IMR-90 (cell line): ENCODE results near the gene PTPRCAP. TPM values are rescaled to one million over a fixed set of nuclear protein-coding genes. Genes with fewer than 3 reads are reported as not detected.
A peak's percentile ranks its signal among the peaks of the same experiment; 100 is the strongest.

Experiments used
- ATAC-seq: fragments of 200-7000 bp; cut with Tn5 transposase; 2 replicates; pipeline ENCODE4 v1.9.1; 2020; ENCODE audit warnings: low read depth, mild to moderate bottlenecking, moderate library complexity
- BruUV-seq: library from RNA; stranded (reverse); fragments of 400-500 nt; replicated peaks from 2 replicates; lab custom pipeline; 2021; lab: Mats Ljungman, UMichigan
- CTCF ChIA-PET: fragments of 300-600 bp; formaldehyde crosslinking; extraction: SDS; loops from one replicate; lab custom pipeline; 2021; ENCODE audit warnings: antibody characterized with exemption; lab: Yijun Ruan, JAX
- POLR2A ChIA-PET: fragments of 300-600 bp; sonication (Branson Sonifier 250); formaldehyde crosslinking; loops from one replicate; lab custom pipeline; 2022; ENCODE audit warnings: antibody characterized with exemption; ENCODE audit not compliant: unreplicated experiment; lab: Charles Lee
- DNase-seq: peaks from one replicate; pipeline ENCODE4 v3.0.0; 2013
- H2AFZ ChIP-seq: replicated peaks from 2 replicates; pipeline ENCODE3; 2013; ENCODE audit warnings: low read length, mild to moderate bottlenecking; ENCODE audit not compliant: poor library complexity
- H2AK5ac ChIP-seq: 2 replicates; pipeline ENCODE4 v1.6.1; 2013; ENCODE audit warnings: low read depth, low read length, inconsistent platforms
- H2AK9ac ChIP-seq: replicated peaks from 2 replicates; pipeline ENCODE3; 2013; ENCODE audit warnings: mild to moderate bottlenecking, low read depth, low read length, moderate library complexity; ENCODE audit not compliant: poor library complexity
- H2BK120ac ChIP-seq: 2 replicates; pipeline ENCODE4 v1.6.1; 2013; ENCODE audit warnings: low read depth, low read length, inconsistent platforms
- H2BK15ac ChIP-seq: 3 replicates; pipeline ENCODE4 v1.6.1; 2013; ENCODE audit warnings: low read depth, low read length, inconsistent platforms
- H2BK20ac ChIP-seq: 2 replicates; pipeline ENCODE4 v1.6.1; 2013; ENCODE audit warnings: low read depth, mild to moderate bottlenecking, inconsistent platforms, low read length, moderate library complexity
- H2BK5ac ChIP-seq: 2 replicates; pipeline ENCODE4 v1.6.1; 2013; ENCODE audit warnings: mild to moderate bottlenecking, low read depth, low read length, inconsistent platforms; ENCODE audit not compliant: poor library complexity, severe bottlenecking
- H3K14ac ChIP-seq: replicated peaks from 2 replicates; pipeline ENCODE4 v1.6.1; 2013; ENCODE audit warnings: low read depth, low read length, inconsistent platforms
- H3K18ac ChIP-seq: 2 replicates; pipeline ENCODE4 v1.6.1; 2013; ENCODE audit warnings: low read depth, low read length, control low read depth
- H3K23ac ChIP-seq: 2 replicates; pipeline ENCODE4 v1.6.1; 2013; ENCODE audit warnings: low read depth, low read length, inconsistent platforms
- H3K27ac ChIP-seq: 2 replicates; pipeline ENCODE4 v1.5.1; 2013; ENCODE audit warnings: mild to moderate bottlenecking, control low read depth, low read length; ENCODE audit not compliant: insufficient read depth
- H3K27me3 ChIP-seq: 2 replicates; pipeline ENCODE4 v1.6.1; 2013; ENCODE audit warnings: low read length; ENCODE audit not compliant: control insufficient read depth, insufficient read depth
- H3K36me3 ChIP-seq: 2 replicates; pipeline ENCODE4 v1.6.1; 2013; ENCODE audit warnings: low read length, mixed read lengths; ENCODE audit not compliant: control insufficient read depth, insufficient read depth
- H3K4ac ChIP-seq: 2 replicates; pipeline ENCODE4 v1.6.1; 2013; ENCODE audit warnings: low read depth, low read length, inconsistent platforms
- H3K4me1 ChIP-seq: 2 replicates; pipeline ENCODE4 v1.6.1; 2013; ENCODE audit warnings: low read length, mixed read lengths; ENCODE audit not compliant: control insufficient read depth, insufficient read depth
- H3K4me2 ChIP-seq: 2 replicates; pipeline ENCODE4 v1.6.1; 2013; ENCODE audit warnings: low read depth, mild to moderate bottlenecking, control low read depth, low read length, moderate library complexity
- H3K4me3 ChIP-seq: 2 replicates; pipeline ENCODE4 v1.5.1; 2013; ENCODE audit warnings: low read depth, mild to moderate bottlenecking, control low read depth, low read length, moderate library complexity; ENCODE audit not compliant: insufficient read depth
- H3K56ac ChIP-seq: 2 replicates; pipeline ENCODE4 v1.6.1; 2013; ENCODE audit warnings: low read length, inconsistent platforms; ENCODE audit not compliant: insufficient read depth; ENCODE audit errors: extremely low read depth
- H3K79me1 ChIP-seq, 2 experiments: 2 replicates each; pipeline ENCODE4 v1.6.1; 2013; ENCODE audit warnings: low read length in 2 of 2, inconsistent platforms in 1 of 2, low read depth in 1 of 2
- H3K9ac ChIP-seq: 2 replicates; pipeline ENCODE4 v1.6.1; 2013; ENCODE audit warnings: low read depth, low read length, control low read depth
- H3K9me1 ChIP-seq: 2 replicates; pipeline ENCODE4 v1.6.1; 2013; ENCODE audit warnings: low read length, inconsistent platforms; ENCODE audit not compliant: insufficient read depth
- H3K9me3 ChIP-seq: 2 replicates; pipeline ENCODE4 v1.6.1; 2013; ENCODE audit warnings: low read length; ENCODE audit not compliant: control insufficient read depth, insufficient read depth
- H4K20me1 ChIP-seq: 2 replicates; pipeline ENCODE4 v1.6.1; 2013; ENCODE audit warnings: low read length, inconsistent platforms; ENCODE audit not compliant: insufficient read depth
- H4K5ac ChIP-seq: 2 replicates; pipeline ENCODE4 v1.6.1; 2013; ENCODE audit warnings: mild to moderate bottlenecking, low read depth, low read length, control low read depth
- H4K8ac ChIP-seq, 2 experiments: 2 replicates each; pipeline ENCODE4 v1.6.1; 2013; ENCODE audit warnings: low read depth in 2 of 2, low read length in 2 of 2, control low read depth in 1 of 2, inconsistent platforms in 1 of 2
- H4K91ac ChIP-seq: 2 replicates; pipeline ENCODE4 v1.6.1; 2013; ENCODE audit warnings: low read depth, low read length, inconsistent platforms; ENCODE audit not compliant: insufficient read depth
- FOS ChIP-seq: fragments of 150-350 bp; IDR thresholded peaks from 2 replicates; pipeline ENCODE4 v1.6.1; 2016; ENCODE audit warnings: low read depth, low read length
- MAZ ChIP-seq: IDR thresholded peaks from 2 replicates; pipeline ENCODE4 v1.6.1; 2012; ENCODE audit warnings: low read depth, mild to moderate bottlenecking, low read length, improper control_type of control experiment, moderate library complexity, borderline replicate concordance
- RFX5 ChIP-seq: IDR thresholded peaks from 2 replicates; pipeline ENCODE4 v1.8.0; 2012; ENCODE audit warnings: low read depth, mild to moderate bottlenecking, low read length, moderate library complexity
- WGBS, 2 experiments: methylation state at CpG; one replicate each; pipeline versions ENCODE4 v1.1.5 to v1.1.7; 2013; ENCODE audit warnings: missing lambda C conversion rate in 2 of 2; ENCODE audit not compliant: insufficient read length in 1 of 2; ENCODE audit errors: extremely low coverage in 2 of 2; 5-methylcytosine and 5-hydroxymethylcytosine counted together
- dilution Hi-C: fragments of 300-500 bp; cut with HindIII; formaldehyde crosslinking; loops from one replicate; pipeline ENCODE4 v1.14.3; 2018; ENCODE audit warnings: low sequenced_read_pairs; ENCODE audit not compliant: unreplicated experiment
- in situ Hi-C: fragments of 300-500 bp; cut with MboI; formaldehyde crosslinking; loops from 3 replicates; pipeline ENCODE4 v1.14.3; 2019; ENCODE audit warnings: low sequenced_read_pairs, inconsistent platforms, mixed read lengths
- intact Hi-C: fragments of 100-400 bp; cut with micrococcal nuclease; formaldehyde crosslinking; loops from 2 replicates; pipeline ENCODE4 v1.10.0; 2022
- polyA plus RNA-seq, 3 experiments: library from polyadenylated mRNA; depleted of rRNA; stranded (reverse); fragments of >200 nt; gene quantifications; 2 replicates each; pipeline ENCODE4 v1.2.3, GENCODE V29; 2012; ENCODE audit warnings: low replicate concordance in 1 of 3
- total RNA-seq: library from RNA; depleted of rRNA; stranded (reverse); fragments of >200 nt; gene quantifications from 2 replicates; pipeline ENCODE4 v1.2.3, GENCODE V29; 2012

PTPRCAP gene
- total and polyA plus RNA-seq, 2 of the 4 experiments (the other 2 are of a cell fraction): 0.24 TPM; not detected in 1

GRCh38 chr11:67415501-67416304 is 21.8 kb downstream of the PTPRCAP start, which contains the start of gene CARNS1 (continued):
- no peak for TF ChIP-seq MAZ

- Histone ChIP-seq H4K20me1 (no peaks in the 10 kb centered on the region), H3K14ac (no peak overlapping the region), H3K4me1 (no peaks in the 10 kb centered on the region), H2BK15ac (no peak overlapping the region), H2AK5ac (no peak overlapping the region), H3K36me3 (no peaks in the 10 kb centered on the region), H3K27ac (no peak overlapping the region), H2BK120ac (no peak overlapping the region), H3K9me1 (no peaks in the 10 kb centered on the region), H4K5ac (no peak overlapping the region), H3K4ac (no peak overlapping the region), H2BK5ac (no peak overlapping the region), H3K9ac (no peak overlapping the region), H2AK9ac (peak overlapping the region; percentile 55), H4K8ac (no peak overlapping the region), H3K27me3 (peaks cover 48% of the 10 kb centered on the region), H3K56ac (no peak overlapping the region), H3K23ac (no peak overlapping the region), H3K18ac (no peak overlapping the region), H3K4me3 (no peak overlapping the region), H3K79me1 (no peaks in the 10 kb centered on the region), H2AFZ (peak overlapping the region; percentile 32), H4K91ac (no peak overlapping the region), H2BK20ac (no peak overlapping the region), H3K4me2 (no peak overlapping the region), H3K9me3 (no peaks in the 10 kb centered on the region)
- CTCF ChIA-PET: interaction anchor here (0.6 kb wide), 1 partner anchor 1207 kb away, joined by 3 read pairs; no protein-coding TSS in a partner anchor
- ATAC-seq: no peak; the same call in 1 of the 2 replicates
- in situ Hi-C loops: no loop called here
- no CpG with 5 or more reads among the region's 2 CpGs for WGBS, 2 experiments
- no peak for DNase-seq
- no TSS peak for BruUV-seq
- TF ChIP-seq RFX5 (no peak), FOS (no peak)
- dilution Hi-C loops: no loop called here
- intact Hi-C loops: no loop called here
- POLR2A ChIA-PET: interaction anchor here (0.6 kb wide), 1 partner anchor 51 kb away, joined by 6 read pairs; no protein-coding TSS in a partner anchor
Measured at GRCh38 chr11:67413266-67413849, 24.1 kb downstream of the PTPRCAP start.
